ENCODE measurements around the gene ADCY7. TPM values are rescaled to one million over a fixed set of nuclear protein-coding genes. Genes with fewer than 3 reads are reported as not detected.
"Not testable (repeated sequence)": the region's sequence is repeated elsewhere in the genome, so short reads cannot be mapped to it uniquely, and the experiment has no call there.

Gene ADCY7
- total RNA-seq, 1 donor: 225 TPM

GRCh38 chr16:50329446-50330189, 63.3 kb downstream of the ADCY7 start:
- DNase-seq (ENCODE audit: low read depth in 2 of 3, low spot score in 2 of 3): peak in 2 of 3 donors; percentile 59 to 70

GRCh38 chr16:50331570-50331969, 65.2 kb downstream of the ADCY7 start:
- DNase-seq (ENCODE audit: low read depth in 2 of 3, low spot score in 2 of 3): no peak

- no peak for DNase-seq (ENCODE audit: low read depth in 2 of 3, low spot score in 2 of 3)
Measured at GRCh38 chr16:50332599-50332998, 66.2 kb downstream of the ADCY7 start.

GRCh38 chr16:50334106-50334975, 68.0 kb downstream of the ADCY7 start:
- DNase-seq (ENCODE audit: low read depth in 2 of 3, low spot score in 2 of 3): no peak

- peak in 1 of 3 donors; percentile 36 for DNase-seq (ENCODE audit: low read depth in 2 of 3, low spot score in 2 of 3)
Measured at GRCh38 chr16:50335196-50335958, 69.0 kb downstream of the ADCY7 start.

- no peak for DNase-seq (ENCODE audit: low read depth in 2 of 3, low spot score in 2 of 3)
Measured at GRCh38 chr16:50336884-50337283, 70.5 kb downstream of the ADCY7 start.

GRCh38 chr16:50338371-50339231, 72.2 kb downstream of the ADCY7 start:
- DNase-seq (ENCODE audit: low read depth in 2 of 3, low spot score in 2 of 3): no peak

- no peak for DNase-seq (ENCODE audit: low read depth in 2 of 3, low spot score in 2 of 3)
Measured at GRCh38 chr16:50340578-50340977, 74.2 kb downstream of the ADCY7 start.

GRCh38 chr16:50343566-50343965, 77.2 kb downstream of the ADCY7 start:
- DNase-seq (ENCODE audit: low read depth in 2 of 3, low spot score in 2 of 3): not testable (repeated sequence)

- DNase-seq (ENCODE audit: low read depth in 2 of 3, low spot score in 2 of 3): not testable (repeated sequence)
Measured at GRCh38 chr16:50345210-50345609, 78.9 kb downstream of the ADCY7 start.

- no peak for DNase-seq (ENCODE audit: low read depth in 2 of 3, low spot score in 2 of 3)
Measured at GRCh38 chr16:50351116-50351515, 84.8 kb downstream of the ADCY7 start.

GRCh38 chr16:50351952-50352351, 85.6 kb downstream of the ADCY7 start:
- DNase-seq (ENCODE audit: low read depth in 2 of 3, low spot score in 2 of 3): no peak

- no peak for DNase-seq (ENCODE audit: low read depth in 2 of 3, low spot score in 2 of 3)
Measured at GRCh38 chr16:50354082-50354481, 87.7 kb downstream of the ADCY7 start.

- peak in 1 of 3 donors; percentile 59 for DNase-seq (ENCODE audit: low read depth in 2 of 3, low spot score in 2 of 3)
Measured at GRCh38 chr16:50354629-50355456, 88.5 kb downstream of the ADCY7 start.

GRCh38 chr16:50359626-50360025, 93.3 kb downstream of the ADCY7 start:
- DNase-seq (ENCODE audit: low read depth in 2 of 3, low spot score in 2 of 3): no peak

GRCh38 chr16:50360033-50360778, 93.9 kb downstream of the ADCY7 start:
- no peak for DNase-seq (ENCODE audit: low read depth in 2 of 3, low spot score in 2 of 3)

GRCh38 chr16:50360779-50361178, 94.4 kb downstream of the ADCY7 start:
- DNase-seq (ENCODE audit: low read depth in 2 of 3, low spot score in 2 of 3): no peak

- no peak for DNase-seq (ENCODE audit: low read depth in 2 of 3, low spot score in 2 of 3)
Measured at GRCh38 chr16:50363656-50364055, 97.3 kb downstream of the ADCY7 start.

Data from hematopoietic multipotent progenitor cell (in vitro differentiated cells).